Mesodermal cell (in vitro differentiated cells): ENCODE data around the gene IL1R2.

ENCODE experiments used
- H3K27ac ChIP-seq: 2 replicates; pipeline ENCODE4 v1.7.0; 2013; ENCODE audit warnings: mild to moderate bottlenecking, low read depth, low read length, moderate library complexity; ENCODE audit not compliant: severe bottlenecking
- H3K36me3 ChIP-seq: 2 replicates; pipeline ENCODE4 v1.7.1; 2013; ENCODE audit warnings: mild to moderate bottlenecking, low read length, moderate library complexity; ENCODE audit not compliant: control insufficient read depth, insufficient read depth
- H3K4me1 ChIP-seq: one replicate; pipeline ENCODE4 v1.7.1; 2013; ENCODE audit warnings: mild to moderate bottlenecking, low read length; ENCODE audit not compliant: insufficient read depth, control insufficient read depth, poor library complexity, severe bottlenecking
- H3K4me3 ChIP-seq: 2 replicates; pipeline ENCODE4 v1.7.0; 2013; ENCODE audit warnings: low read length, control low read depth, mild to moderate bottlenecking; ENCODE audit not compliant: insufficient read depth, poor library complexity, severe bottlenecking; ENCODE audit errors: extremely low read depth
- H3K9me3 ChIP-seq: 2 replicates; pipeline ENCODE4 v1.7.1; 2013; ENCODE audit warnings: mild to moderate bottlenecking, low read length, moderate library complexity; ENCODE audit not compliant: control insufficient read depth
- WGBS, 2 experiments: methylation state at CpG; one replicate each; pipeline ENCODE4 v1.1.5; 2013; ENCODE audit warnings: missing lambda C conversion rate in 2 of 2; ENCODE audit not compliant: insufficient coverage in 2 of 2; 5-methylcytosine and 5-hydroxymethylcytosine counted together

IL1R2 gene

GRCh38 chr2:102043560-102043959 is 51.8 kb downstream of the IL1R2 start:
- peaks cover 12% of the 10 kb centered on the region for H3K4me1 ChIP-seq
- no peaks in the 10 kb centered on the region for H3K36me3 ChIP-seq
- peaks cover 2% of the 10 kb centered on the region for H3K9me3 ChIP-seq
- no peak overlapping the region for H3K27ac ChIP-seq
- H3K4me3 ChIP-seq: no peak overlapping the region
- whole genome bisulfite sequencing, 2 experiments: 89 to 100% methylated on average over 1 of the region's 1 CpG

- 100% methylated on average over 1 of the region's 1 CpG for WGBS, 2 experiments
- peaks cover 2% of the 10 kb centered on the region for H3K9me3 ChIP-seq
- no peaks in the 10 kb centered on the region for H3K36me3 ChIP-seq
- no peak overlapping the region for H3K4me3 ChIP-seq
- H3K4me1 ChIP-seq: peaks cover 12% of the 10 kb centered on the region
- H3K27ac ChIP-seq: no peak overlapping the region
Observed at GRCh38 chr2:102044235-102044896, 52.6 kb downstream of the IL1R2 start.

DNA sequence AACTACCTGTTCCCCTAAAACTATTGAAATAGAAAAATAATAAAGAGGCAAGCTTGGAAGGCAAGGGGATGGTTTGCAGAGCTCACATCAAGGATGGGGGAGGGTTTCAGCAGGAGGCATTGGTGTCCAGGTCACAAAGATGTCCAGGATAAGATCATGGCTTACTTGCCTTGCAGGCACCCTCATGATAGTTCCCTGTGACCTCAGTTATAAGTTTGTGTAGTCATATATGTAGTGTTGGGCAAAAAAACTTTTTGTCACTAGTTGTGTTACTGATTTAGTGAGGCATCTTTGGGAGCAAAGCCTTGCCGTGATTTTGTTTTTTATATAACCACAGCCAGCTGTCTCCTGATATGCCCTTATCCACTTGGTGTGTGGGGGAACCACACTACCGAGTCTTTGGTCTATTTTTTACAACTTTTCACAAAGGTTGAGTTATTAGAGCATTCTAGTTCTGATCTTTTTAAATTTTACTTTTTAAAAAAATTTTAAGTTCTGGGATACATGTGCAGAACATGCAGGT is 53.3 kb downstream of the IL1R2 start:
- peaks cover 2% of the 10 kb centered on the region for H3K9me3 ChIP-seq
- H3K27ac ChIP-seq: no peak overlapping the region
- H3K36me3 ChIP-seq: no peaks in the 10 kb centered on the region
- no CpG with 5 or more reads among the region's 2 CpGs for WGBS, 2 experiments
- peaks cover 12% of the 10 kb centered on the region for H3K4me1 ChIP-seq
- no peak overlapping the region for H3K4me3 ChIP-seq

DNA sequence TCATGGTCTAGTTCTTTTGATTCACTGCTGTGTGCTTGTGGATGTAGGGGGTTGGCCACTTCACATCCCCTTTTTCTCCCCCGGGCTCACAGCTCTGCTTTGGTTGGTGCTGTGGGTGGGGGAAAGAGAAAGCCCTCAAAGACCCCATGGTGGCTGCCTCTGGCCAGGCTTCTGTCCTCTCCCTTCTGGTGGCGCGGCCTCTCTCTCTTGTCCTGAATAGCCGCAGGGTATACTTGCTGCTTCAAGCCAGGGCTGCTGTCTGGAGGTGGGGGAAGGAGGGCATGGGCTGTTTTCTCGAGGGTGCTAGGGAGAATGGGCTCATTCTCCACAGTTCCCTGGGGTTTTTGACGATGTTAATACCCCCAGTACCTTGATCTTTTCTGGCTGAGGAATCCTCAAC is 53.9 kb downstream of the IL1R2 start:
- Histone ChIP-seq H3K36me3 (no peaks in the 10 kb centered on the region), H3K9me3 (peaks cover 2% of the 10 kb centered on the region), H3K27ac (peak overlapping the region; percentile 42), H3K4me3 (no peak overlapping the region), H3K4me1 (peaks cover 12% of the 10 kb centered on the region)
- 100% methylated on average over 1 of the region's 6 CpGs; no CpG with 5 or more reads in 1 of the 2 experiments for WGBS, 2 experiments

GRCh38 chr2:102046135-102046986 is 54.6 kb downstream of the IL1R2 start:
- no peaks in the 10 kb centered on the region for H3K36me3 ChIP-seq
- peaks cover 8% of the 10 kb centered on the region for H3K4me1 ChIP-seq
- peak overlapping the region; percentile 42 for H3K27ac ChIP-seq
- H3K4me3 ChIP-seq: no peak overlapping the region
- peaks cover 2% of the 10 kb centered on the region for H3K9me3 ChIP-seq
- 60% methylated on average over 4 to 5 of the region's 9 CpGs for WGBS, 2 experiments

GRCh38 chr2:102048465-102048864 is 56.7 kb downstream of the IL1R2 start:
- no peaks in the 10 kb centered on the region for H3K36me3 ChIP-seq
- H3K9me3 ChIP-seq: peaks cover 2% of the 10 kb centered on the region
- H3K4me3 ChIP-seq: no peak overlapping the region
- 83 to 88% methylated on average over 3 to 7 of the region's 8 CpGs for WGBS, 2 experiments
- H3K27ac ChIP-seq: no peak overlapping the region
- peaks cover 5% of the 10 kb centered on the region for H3K4me1 ChIP-seq

DNA sequence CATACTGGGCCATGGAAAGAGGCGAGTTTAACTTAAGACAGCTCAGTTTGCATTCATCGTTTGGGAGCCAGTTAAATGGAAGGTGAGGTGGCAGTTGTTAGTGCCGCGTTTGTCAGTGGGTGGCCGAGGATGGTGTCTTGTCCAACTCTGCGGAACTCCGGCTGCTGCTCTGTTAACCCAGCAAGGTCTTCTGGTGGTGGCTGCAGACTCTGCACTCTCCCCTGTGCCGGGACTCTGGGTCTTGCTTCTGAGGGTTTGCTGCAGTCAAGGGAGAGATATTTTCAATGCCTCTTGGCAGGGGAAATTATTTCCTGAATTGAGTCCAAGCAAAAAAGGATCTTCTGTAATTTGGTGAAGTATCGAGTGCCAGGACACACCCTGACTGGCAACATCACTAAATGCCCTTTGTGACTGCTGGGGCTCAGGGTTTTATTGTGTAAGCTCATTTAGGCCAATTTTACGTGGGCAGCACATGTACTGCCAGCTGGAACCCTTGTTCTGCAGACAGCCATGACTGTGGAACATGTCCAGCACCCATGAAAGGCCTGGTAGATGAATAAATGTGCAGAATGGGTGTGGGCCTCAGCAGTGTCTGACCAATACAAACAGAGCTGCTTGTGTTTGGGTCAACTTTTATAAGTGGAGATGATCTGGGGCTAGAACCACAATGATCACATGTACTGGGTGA is 58.1 kb downstream of the IL1R2 start:
- Histone ChIP-seq H3K36me3 (no peaks in the 10 kb centered on the region), H3K4me3 (no peak overlapping the region), H3K9me3 (peaks cover 2% of the 10 kb centered on the region), H3K27ac (no peak overlapping the region), H3K4me1 (peaks cover 5% of the 10 kb centered on the region)
- 74 to 93% methylated on average over 9 to 10 of the region's 10 CpGs for WGBS, 2 experiments

DNA sequence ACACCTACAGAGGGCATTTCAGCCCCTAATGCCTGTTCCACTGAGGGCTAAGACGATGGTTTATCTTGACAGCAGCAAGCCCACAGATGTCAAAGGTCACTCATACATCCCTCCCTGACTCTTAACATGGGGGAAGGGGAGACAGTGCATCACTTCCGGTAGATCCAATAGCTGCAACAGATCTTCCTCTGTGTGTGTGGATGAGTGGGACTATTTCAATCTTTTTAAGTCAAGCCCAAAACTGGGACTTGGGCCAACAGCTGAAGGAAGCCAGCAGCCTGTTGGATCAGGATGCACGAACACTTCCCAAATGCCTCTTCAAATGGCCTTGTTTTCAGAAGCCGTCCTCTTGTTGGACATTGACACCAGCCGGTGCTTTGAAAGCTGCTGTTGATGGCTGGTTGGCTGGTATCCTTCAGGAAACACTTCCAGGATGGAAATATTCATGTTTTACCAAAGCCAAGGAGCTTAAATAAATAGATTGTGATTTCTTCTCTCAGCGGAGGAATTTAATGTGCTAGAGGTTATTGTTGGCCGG is 59.2 kb downstream of the IL1R2 start:
- H3K27ac ChIP-seq: no peak overlapping the region
- H3K36me3 ChIP-seq: no peaks in the 10 kb centered on the region
- H3K4me3 ChIP-seq: no peak overlapping the region
- 83 to 90% methylated on average over 4 of the region's 7 CpGs for WGBS, 2 experiments
- peaks cover 5% of the 10 kb centered on the region for H3K4me1 ChIP-seq
- H3K9me3 ChIP-seq: peaks cover 2% of the 10 kb centered on the region

DNA sequence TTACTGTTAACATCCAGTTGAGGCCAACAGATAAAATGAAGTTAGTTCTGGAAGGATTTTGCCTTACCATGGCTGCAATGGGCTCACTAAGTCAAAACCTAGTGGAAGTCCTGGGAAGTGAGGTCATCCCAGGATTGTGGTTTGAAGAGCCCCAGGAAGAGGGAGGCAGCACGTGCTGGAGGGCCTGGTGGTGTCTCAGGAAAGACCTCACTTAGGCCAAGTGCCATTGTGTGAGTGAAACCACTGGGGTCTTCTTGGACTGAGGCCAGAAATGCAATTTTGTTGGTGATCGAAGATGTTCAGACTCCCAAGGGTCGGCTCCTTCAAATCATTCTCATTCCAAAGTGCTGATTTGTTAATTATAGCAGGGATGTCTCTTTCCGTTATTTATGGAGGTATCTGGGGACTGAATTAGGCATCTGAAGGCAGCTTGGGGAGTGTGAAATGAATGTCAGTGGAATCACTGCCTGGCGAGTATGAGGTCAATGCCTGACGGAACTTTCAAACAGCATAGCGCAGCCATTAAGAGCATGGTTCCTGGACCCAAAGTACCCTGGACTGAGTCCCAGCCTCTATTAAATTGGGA is 60.0 kb downstream of the IL1R2 start:
- WGBS, 2 experiments: 89 to 98% methylated on average over 5 of the region's 7 CpGs
- H3K9me3 ChIP-seq: peaks cover 2% of the 10 kb centered on the region
- peaks cover 5% of the 10 kb centered on the region for H3K4me1 ChIP-seq
- H3K4me3 ChIP-seq: no peak overlapping the region
- H3K36me3 ChIP-seq: no peaks in the 10 kb centered on the region
- no peak overlapping the region for H3K27ac ChIP-seq

- Histone ChIP-seq H3K4me1 (peaks cover 5% of the 10 kb centered on the region), H3K9me3 (peaks cover 2% of the 10 kb centered on the region), H3K27ac (no peak overlapping the region), H3K4me3 (no peak overlapping the region), H3K36me3 (no peaks in the 10 kb centered on the region)
- WGBS, 2 experiments: 97 to 100% methylated on average over 1 to 3 of the region's 4 CpGs
Observed at GRCh38 chr2:102052365-102052764, 60.6 kb downstream of the IL1R2 start.
